GM15510 (cell line): ENCODE data around the gene TCEA3.

ENCODE experiments used
- POLR2A ChIP-seq: IDR thresholded peaks from 3 replicates; pipeline ENCODE4 v1.6.1; 2011; ENCODE audit warnings: borderline replicate concordance; ENCODE audit not compliant: insufficient read length; ENCODE audit errors: extremely low read depth

The TCEA3 gene

DNA sequence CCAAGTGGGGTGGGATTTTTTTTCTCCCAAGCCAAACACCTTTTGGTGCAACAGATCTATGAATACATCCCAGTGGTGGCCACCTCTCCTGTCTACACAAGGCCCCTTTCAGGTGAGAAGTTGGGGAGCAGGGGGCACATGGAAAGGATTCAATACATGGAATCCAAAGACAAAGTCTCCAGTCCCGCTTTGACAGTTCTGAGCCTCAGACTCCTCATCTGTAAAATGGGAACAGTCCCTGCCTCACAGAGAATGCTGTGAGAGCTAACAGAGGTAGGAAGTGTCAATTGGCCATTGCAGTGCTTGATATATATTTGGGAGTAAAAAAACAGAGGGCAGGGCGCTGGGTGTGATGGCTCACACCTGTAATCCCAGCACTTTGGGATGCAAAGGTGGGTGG lies 28.2 kb downstream of the TCEA3 start:
- no peak for TF ChIP-seq POLR2A

- no peak for TF ChIP-seq POLR2A
These were observed 28.7 kb downstream of the TCEA3 start for GRCh38 chr1:23395849-23396248.

GRCh38 chr1:23395154-23395724 lies 29.3 kb downstream of the TCEA3 start:
- no peak for TF ChIP-seq POLR2A

DNA sequence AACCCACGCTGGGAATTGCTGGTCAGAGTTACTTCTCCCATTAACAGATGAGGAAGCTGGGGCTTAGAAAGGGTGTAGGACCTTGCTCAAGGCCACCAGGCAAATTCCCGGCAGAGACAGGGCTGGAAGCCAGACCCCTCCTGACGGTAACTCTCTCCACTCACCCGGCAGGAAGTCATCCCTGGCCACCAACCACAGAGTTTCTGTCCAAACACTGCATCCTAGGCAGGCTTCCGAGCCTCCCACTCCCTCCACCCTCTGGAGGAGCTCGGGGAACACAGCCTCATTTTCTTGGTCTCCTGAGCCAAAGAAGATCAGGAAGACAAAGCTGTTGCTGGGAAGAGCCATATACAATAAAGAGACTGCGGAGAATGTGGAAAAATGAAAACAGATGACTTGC lies 29.9 kb downstream of the TCEA3 start:
- TF ChIP-seq POLR2A, result no peak

DNA sequence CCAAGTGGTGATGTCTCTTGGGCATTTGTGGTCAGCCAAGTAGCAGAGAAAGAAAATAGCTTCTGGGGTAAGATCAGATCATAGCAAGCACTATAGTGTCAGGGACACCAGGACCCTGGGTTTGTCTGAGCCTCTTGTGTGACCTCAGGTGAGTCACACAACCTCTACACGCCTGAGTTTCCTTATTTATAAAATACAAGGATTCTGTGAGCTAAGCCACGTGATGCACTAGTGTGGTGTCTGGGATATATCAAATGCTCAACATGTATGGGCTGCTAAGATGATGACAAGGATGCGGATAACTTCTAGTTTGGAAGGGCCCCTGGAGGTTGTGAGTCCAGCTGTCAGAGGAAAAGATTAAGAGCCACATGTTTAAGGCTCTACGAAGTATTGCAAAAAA lies 30.4 kb downstream of the TCEA3 start:
- TF ChIP-seq POLR2A, result no peak

- TF ChIP-seq POLR2A, result no peak
These were observed 30.8 kb downstream of the TCEA3 start for GRCh38 chr1:23393706-23394105.

DNA sequence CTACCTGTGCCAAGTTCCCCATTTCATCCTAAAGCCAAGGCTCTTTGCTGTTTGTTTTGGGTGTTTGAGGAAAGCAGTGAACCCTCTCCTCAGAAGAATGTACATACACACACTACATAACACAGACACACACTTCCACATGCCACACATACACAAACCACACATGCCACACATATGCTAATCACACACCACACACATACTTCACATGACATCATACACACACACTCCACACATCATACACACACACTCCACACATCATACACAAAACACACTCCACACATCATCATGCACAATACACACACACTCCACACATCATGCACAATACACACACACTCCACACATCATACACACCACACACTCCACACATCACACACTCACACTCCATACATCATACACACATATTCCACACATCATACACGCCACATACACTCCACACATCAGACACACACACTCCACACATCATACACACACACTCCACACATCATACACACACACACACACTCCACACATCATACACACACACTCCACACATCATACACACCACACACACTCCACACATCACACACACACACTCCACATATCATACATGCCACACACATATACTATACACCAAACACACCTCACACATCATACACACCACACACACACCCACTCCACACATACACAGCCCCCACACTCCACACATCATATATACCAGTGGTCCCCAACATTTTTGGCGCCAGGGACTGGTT lies 32.3 kb downstream of the TCEA3 start:
- no peak for TF ChIP-seq POLR2A

GRCh38 chr1:23389837-23390321 lies 34.7 kb downstream of the TCEA3 start:
- TF ChIP-seq POLR2A, result no peak

DNA sequence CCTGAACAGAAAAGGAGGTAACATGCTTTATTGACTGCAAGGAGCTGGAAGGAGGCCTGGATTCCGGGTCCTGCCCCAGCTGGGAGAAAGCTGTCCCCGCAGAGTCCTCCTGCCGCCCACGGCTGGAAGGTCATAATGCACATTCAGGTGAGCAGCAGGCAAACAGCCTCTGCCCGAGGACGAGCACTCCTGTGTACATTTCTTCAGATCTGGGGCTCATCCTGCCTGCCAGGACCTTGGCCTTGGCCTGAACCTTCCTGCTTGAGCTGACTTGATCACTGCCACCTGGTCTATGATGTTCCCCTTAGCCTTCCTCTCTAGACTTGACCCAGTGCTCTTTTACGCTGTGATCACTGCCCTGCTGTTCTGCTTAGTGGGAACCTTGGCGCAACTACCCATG lies 37.1 kb downstream of the TCEA3 start:
- no peak for TF ChIP-seq POLR2A

DNA sequence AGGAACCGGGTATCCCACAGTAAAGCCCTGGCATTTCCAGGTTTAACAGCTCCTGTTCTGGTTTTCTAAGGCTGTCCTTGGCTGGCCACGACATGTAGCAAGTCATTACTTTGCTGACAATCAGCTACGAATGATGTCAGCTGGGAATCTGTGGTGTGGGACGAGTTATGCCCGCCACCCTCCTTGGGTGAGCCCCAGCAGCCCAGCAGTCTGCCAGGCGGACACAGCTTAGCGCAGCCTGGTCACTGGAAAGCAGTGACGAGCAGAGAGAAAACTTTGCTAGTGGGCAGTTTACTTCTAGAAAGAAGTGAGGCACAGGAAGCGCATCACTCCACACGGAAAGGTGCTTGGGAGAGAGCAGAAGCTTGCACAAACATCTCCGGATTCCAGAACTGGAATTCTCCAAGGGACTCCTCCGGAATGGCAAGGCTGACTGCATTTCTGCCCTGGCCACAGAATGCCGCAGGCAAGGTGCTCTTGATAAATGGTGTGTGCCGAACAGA lies 39.4 kb downstream of the TCEA3 start:
- TF ChIP-seq POLR2A, result no peak

- no peak for TF ChIP-seq POLR2A
These were observed 40.1 kb downstream of the TCEA3 start for GRCh38 chr1:23384312-23385058.

GRCh38 chr1:23383577-23384311 lies 40.8 kb downstream of the TCEA3 start:
- no peak for TF ChIP-seq POLR2A

- no peak for TF ChIP-seq POLR2A
These were observed 43.2 kb downstream of the TCEA3 start for GRCh38 chr1:23381233-23381885.

GRCh38 chr1:23380719-23381118 lies 43.8 kb downstream of the TCEA3 start:
- TF ChIP-seq POLR2A, result no peak

- no peak for TF ChIP-seq POLR2A
These were observed 47.4 kb downstream of the TCEA3 start for GRCh38 chr1:23376890-23377811.
